Activated CD4-positive, CD25-positive, alpha-beta regulatory T cell treated with anti-CD3 and anti-CD28 coated beads, Interleukin-2, amount 50 U/mL, for 72 hours (primary cell): ENCODE measurements around the gene COBL.

Experiments
- DNase-seq: peaks from one replicate; pipeline ENCODE4 v3.0.0; 2021

The COBL gene, protein sequence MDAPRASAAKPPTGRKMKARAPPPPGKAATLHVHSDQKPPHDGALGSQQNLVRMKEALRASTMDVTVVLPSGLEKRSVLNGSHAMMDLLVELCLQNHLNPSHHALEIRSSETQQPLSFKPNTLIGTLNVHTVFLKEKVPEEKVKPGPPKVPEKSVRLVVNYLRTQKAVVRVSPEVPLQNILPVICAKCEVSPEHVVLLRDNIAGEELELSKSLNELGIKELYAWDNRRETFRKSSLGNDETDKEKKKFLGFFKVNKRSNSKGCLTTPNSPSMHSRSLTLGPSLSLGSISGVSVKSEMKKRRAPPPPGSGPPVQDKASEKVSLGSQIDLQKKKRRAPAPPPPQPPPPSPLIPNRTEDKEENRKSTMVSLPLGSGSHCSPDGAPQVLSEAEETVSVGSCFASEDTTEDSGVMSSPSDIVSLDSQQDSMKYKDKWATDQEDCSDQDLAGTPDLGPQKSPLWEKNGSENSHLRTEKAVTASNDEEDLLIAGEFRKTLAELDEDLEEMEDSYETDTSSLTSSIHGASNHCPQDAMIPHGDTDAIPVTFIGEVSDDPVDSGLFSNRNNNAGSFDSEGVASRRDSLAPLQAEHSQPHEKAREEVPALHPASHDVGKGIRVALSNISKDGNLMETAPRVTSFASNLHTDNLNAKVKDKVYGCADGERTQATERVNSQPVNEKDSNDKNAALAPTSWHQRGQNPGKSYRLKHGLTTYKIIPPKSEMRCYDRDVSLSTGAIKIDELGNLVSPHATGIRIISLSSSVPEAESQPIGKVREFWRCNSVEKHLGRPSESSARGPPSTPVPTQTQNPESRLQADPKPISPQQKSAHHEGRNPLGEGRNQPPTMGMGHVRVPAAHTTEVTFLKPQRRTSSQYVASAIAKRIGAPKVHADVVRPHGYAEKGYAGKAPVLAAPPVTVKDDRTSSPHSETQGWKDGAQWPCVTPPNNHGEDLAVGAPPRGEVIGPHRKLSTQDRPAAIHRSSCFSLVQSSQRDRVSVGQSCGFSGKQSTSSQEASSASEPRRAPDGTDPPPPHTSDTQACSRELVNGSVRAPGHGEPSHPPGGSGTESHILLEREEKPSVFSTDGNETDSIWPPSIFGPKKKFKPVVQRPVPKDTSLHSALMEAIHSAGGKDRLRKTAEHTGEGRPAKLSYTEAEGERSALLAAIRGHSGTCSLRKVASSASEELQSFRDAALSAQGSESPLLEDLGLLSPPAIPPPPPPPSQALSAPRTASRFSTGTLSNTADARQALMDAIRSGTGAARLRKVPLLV

GRCh38 chr7:51316666-51317581 lies at the start of gene COBL:
COBL (minus strand) TSS chr7:51316809; CDS start chr7:51316633, 176 bp downstream.
- DNase-seq: no peak

GRCh38 chr7:51366172-51366728 lies 49.6 kb upstream of the COBL start:
- DNase-seq: no peak

DNA sequence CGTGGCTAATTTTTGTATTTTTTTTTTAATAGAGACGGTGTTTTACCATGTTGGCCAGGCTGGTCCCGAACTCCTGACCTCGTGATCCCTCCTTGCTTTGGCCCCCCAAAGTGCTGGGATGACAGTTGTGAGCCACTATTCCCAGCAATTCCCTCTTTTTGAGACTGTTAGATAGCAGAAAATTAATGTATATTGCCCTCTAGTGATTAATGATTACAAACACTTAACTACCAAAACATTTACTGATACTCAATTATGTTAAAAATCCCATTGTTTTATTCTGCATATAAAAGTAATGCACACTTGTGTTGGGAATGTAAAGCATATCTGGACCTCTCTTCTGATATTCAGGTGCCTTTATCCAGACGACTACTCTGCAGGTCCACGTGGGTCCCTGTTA lies 41.2 kb upstream of the COBL start:
- no peak for DNase-seq

DNA sequence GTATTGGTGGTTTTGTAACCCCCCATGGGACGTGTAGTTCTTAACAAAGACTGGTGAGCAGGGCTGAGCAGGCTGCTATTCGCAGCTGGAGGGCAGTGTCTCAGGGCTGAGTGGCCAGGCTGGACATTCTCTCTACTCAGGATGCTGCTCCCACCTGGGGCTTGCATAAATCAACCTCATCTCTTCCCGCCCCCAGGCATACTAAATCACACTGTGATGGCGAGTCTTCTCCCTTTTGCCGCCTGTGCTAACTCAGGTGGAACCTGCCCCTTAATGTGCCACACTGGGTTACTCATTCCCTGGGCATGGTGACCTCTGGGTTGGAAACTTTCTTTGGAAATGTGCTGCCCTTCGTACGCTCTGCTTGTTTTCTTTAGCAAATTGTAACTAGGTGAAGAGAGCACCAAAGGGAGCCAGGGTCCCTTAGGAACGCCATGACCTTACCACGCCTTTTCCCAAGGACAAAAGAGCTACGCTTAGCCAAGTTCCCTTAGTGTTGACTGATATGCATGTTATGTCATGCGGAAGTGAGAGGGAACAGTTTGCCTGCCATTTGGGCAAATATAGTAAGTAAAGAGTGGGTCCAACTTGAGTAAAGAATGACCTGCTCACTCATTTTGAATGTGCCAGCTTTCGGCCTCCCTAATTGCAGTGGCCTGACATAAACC lies 40.4 kb upstream of the COBL start:
- no peak for DNase-seq

GRCh38 chr7:51354897-51355296 lies 38.3 kb upstream of the COBL start:
- no peak for DNase-seq

DNA sequence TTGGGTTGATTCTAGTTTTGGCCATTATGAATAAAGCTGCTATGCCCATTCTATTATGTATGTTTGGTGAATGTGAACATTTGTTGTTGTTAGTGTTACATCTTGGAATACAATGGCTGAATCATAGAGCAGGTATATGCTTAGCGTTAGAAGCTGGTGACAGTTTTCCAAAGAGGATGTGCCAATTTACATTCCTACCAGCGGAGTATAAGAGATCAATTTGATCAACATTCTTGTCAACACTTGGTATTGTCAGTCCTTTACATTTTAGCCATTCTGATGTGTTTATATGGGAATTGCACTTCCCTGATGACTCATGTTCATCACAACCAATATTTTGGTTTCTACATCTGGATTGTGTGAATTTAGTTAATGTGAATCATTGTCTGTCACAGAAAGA lies 37.8 kb upstream of the COBL start:
- no peak for DNase-seq

- DNase-seq: no peak
Observed at GRCh38 chr7:51352174-51353100, 35.8 kb upstream of the COBL start.

- no peak for DNase-seq
Observed at GRCh38 chr7:51351661-51352060, 35.1 kb upstream of the COBL start.

- DNase-seq: no peak
Observed at GRCh38 chr7:51350546-51350896, 33.9 kb upstream of the COBL start.

DNA sequence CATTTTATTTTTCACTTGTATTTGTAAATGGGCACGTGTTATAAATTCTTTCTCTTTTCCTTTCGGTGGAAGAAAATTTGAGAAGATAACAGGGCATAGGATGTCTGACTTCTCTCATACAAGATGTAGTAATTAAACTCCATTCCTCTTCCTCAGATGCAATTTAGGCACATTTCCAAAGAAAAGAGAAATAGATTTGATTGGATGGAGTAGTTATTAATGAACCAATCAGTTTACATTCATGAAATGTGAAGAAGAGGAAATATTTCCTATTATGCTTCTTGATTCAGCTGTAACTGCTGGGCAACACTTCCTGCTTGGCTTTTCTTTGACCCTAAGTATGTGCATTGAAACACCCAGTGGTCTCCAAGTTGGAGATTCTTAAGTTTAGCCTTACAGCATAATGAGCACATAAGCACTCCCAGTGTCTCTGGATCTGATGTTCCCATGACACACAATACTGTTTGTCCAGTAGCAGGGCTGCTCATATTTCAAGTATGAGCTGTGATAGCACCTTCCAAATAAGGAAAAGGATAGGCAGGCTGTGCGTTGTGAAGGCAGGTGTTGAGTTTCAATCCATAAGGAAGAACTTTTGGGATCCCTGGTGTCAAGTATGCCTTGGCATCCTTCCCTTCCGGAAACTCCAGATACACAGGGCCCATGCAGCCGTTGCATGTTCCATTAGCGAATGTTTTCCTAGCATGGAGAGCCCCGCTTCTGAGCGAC lies 33.4 kb upstream of the COBL start:
- no peak for DNase-seq

- DNase-seq: no peak
Observed at GRCh38 chr7:51346126-51346525, 29.5 kb upstream of the COBL start.

DNA sequence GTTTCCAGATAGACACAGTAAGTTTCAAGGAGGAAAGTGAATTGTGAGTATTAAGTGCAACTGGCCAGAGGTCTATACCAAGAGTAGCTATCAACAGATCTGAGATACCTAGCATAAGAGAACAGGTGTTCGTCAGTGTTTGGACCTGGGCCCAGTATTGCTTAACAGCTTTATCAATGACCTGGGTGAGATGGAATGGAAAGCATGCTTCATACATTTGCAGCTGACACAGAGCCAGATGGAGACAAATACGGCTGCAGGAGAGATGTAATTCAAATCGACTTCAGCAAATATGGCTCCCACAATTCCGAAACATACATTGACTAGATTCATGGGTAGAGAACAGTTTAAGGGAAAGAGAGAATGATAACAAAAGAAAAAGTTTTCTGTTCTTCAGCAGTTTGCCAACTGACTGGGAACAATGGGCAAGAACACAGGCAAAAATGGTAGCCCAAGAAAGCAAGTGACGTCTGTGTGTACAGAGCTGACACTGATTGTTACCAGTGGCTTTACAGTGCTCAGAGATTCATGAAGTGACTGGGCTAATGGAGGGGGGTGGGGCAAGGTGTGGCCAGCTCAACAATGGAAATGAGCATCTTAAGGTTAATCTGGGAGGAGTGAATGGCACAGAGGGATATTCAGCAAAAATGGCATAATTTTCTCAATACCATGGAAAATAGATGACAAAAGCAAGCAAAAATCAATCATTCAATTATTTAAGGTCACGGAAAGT lies 28.0 kb upstream of the COBL start:
- DNase-seq: no peak

DNA sequence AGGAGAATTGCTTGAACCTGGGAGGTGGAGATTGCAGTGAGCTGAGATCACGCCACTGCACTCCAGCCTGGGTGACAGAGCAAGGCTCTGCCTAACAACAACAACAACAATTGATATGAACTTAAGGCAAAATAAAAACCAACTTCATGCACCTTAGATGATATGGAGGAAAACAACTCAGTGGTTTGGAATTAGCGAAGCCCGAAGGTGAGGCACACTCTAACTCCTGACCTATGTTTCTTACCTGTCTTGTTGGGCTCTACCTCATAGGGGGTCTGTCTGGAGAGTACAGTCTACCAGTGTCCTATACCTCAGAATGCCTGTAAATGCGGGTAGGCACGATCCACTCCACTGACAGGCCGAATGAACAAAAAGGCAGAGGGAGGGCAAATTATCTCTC lies 24.3 kb upstream of the COBL start:
- no peak for DNase-seq

DNA sequence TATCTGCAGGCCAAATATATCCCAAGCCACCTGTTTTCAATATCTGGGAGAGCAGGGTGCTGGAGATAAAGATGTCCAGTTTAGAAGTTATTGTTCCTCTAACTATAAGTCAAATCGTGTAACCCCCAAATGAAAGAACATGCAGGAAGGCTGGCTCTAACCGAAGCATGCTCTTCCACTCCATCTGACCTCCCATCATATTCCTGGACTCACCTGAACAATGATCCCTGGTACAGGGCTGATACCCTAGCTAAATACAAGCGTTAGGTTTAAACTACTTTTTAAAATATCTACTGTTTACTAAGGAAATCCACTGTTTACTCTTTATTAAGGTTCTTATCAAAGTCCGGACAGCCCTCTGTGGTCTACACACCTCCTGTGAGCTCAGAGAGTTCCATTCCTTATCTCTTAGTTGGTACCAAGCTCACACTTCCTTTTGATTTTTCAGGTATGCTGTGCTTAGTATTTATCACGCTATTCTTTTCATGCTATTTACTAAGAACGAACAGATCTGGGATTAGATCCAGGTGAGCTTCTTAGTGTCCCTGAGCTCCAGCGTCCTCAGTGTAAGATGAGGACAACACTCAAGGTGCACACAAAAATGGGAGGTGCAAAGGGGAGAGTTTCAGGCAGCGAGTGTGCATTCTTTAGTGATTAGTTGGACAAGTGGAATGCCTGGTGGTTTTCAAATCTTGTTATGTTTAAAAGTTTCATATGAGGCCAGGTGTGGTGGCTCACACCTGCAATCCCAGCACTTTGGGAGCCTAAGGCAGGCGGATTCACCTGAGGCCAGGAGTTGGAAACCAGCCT lies 23.6 kb upstream of the COBL start:
- no peak for DNase-seq

- DNase-seq: no peak
Observed at GRCh38 chr7:51335057-51335456, 18.4 kb upstream of the COBL start.

GRCh38 chr7:51329696-51330263 lies 13.2 kb upstream of the COBL start:
- no peak for DNase-seq

GRCh38 chr7:51328351-51328801 lies 11.8 kb upstream of the COBL start:
- DNase-seq: no peak
